GM10847 (cell line): ENCODE measurements around the gene RFNG.
A peak's percentile ranks its signal among the peaks of the same experiment; 100 is the strongest.

Experiments used
- POLR2A ChIP-seq: IDR thresholded peaks from 2 replicates; pipeline ENCODE4 v1.6.1; 2011; ENCODE audit not compliant: insufficient read length; ENCODE audit errors: extremely low read depth

RFNG gene

GRCh38 chr17:82051776-82052637 is at the start of gene RFNG, which contains the start of gene GPS1:
TSS of gene RFNG (minus strand) at chr17:82051811. CDS start at chr17:82051766, 45 bp downstream.
TSS of gene GPS1 (plus strand) at chr17:82051898. CDS start at chr17:82051932, 34 bp downstream.
- TF ChIP-seq POLR2A, result peak; percentile 51

- TF ChIP-seq POLR2A, result no peak
Measured at GRCh38 chr17:82101301-82101715, 49.7 kb upstream of the RFNG start.

- no peak for TF ChIP-seq POLR2A
Measured at GRCh38 chr17:82100502-82101298, 49.1 kb upstream of the RFNG start.

GRCh38 chr17:82098939-82099763 is 47.5 kb upstream of the RFNG start:
- no peak for TF ChIP-seq POLR2A

GRCh38 chr17:82098169-82098938 is 46.7 kb upstream of the RFNG start, which contains the start of gene FASN:
TSS of gene FASN (minus strand) at chr17:82098236. CDS start at chr17:82096445, 1,791 bp downstream.
- TF ChIP-seq POLR2A, result peak; percentile 96

GRCh38 chr17:82097919-82098168 is 46.2 kb upstream of the RFNG start:
- no peak for TF ChIP-seq POLR2A

GRCh38 chr17:82097184-82097918 is 45.7 kb upstream of the RFNG start:
- TF ChIP-seq POLR2A, result no peak

GRCh38 chr17:82096709-82097183 is 45.1 kb upstream of the RFNG start:
- TF ChIP-seq POLR2A, result no peak

GRCh38 chr17:82095777-82096708 is 44.4 kb upstream of the RFNG start:
- no peak for TF ChIP-seq POLR2A

GRCh38 chr17:82094931-82095776 is 43.5 kb upstream of the RFNG start:
- TF ChIP-seq POLR2A, result no peak

- no peak for TF ChIP-seq POLR2A
Measured at GRCh38 chr17:82092995-82093751, 41.6 kb upstream of the RFNG start.
